HG03558 (cell line): ENCODE measurements around the gene PDE11A.
A peak's percentile ranks its signal among the peaks of the same experiment; 100 is the strongest.
"Not testable (repeated sequence)": the region's sequence is repeated elsewhere in the genome, so short reads cannot be mapped to it uniquely, and the experiment has no call there.

Source experiments
- ATAC-seq: cut with Tn5 transposase; IDR thresholded peaks from one replicate; pipeline ENCODE4 v1.9.1; 2021; ENCODE audit warnings: moderate number of reproducible peaks; ENCODE audit not compliant: unreplicated experiment; ENCODE audit errors: extremely low read depth

The PDE11A gene

DNA sequence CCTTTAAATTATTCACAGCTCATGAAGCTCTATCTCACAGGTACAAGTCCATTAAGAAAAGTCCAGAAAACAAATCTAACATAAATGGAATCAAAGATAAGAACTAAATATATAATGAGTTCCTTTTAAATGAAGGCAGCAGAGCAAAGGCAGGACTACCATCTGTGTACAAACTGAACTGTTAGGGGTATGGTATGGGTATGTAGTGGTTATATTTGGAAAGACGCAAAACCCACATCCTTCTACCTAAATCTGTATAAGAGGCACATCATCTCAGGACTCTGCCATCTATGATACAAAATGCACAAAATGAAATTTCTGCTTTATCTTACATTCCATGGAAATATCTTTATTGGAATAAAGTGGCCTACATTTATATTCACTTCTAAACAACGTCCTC lies 59.9 kb downstream of the PDE11A start:
- no peak for ATAC-seq

DNA sequence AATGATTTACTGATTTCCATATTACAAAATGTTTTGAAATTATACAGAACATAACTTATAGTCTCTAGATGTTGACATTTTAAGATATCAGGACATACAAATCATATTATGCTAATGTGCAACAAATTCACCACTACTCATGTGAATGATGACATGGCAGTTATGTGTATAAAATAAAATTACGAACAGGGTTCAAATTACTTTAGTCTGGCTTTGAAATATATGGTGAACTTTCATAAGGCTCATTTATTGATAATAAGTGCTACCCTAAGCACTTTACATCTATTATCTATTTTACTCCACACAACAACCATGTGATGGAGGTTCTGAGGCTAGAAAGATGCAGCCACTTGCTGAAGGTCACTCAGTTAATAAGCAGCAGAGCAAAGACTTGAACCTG lies 62.8 kb downstream of the PDE11A start:
- no peak for ATAC-seq

DNA sequence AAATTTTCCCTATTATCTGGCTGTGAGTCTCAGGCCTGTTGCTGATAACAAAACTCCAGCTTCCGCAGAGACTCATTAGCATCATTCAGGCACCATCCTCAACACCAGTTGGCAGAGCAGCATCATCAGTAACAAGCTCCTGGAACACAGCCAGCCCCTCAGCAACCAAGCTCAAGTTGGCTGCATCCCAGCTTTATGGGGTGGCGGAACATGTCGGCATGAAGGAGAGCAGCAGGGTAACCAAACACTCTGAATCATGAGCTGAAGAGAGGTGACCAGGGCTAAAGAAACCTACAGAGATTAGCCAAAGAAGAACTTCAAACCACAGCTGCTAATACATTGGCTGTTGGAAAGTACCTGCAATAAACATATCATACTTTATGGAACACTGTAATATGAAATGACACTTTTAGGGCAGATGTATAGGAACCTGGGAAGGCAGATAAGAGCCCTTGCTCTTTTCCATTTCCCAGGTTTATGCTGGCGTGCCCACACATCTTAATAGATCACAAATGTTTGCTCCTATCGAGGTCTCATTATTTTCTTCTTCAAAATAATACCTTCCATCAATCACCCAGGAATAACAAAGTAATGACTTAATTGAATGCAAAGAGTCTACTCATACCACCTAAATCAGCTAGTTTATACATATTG lies 63.8 kb downstream of the PDE11A start:
- no peak for ATAC-seq

DNA sequence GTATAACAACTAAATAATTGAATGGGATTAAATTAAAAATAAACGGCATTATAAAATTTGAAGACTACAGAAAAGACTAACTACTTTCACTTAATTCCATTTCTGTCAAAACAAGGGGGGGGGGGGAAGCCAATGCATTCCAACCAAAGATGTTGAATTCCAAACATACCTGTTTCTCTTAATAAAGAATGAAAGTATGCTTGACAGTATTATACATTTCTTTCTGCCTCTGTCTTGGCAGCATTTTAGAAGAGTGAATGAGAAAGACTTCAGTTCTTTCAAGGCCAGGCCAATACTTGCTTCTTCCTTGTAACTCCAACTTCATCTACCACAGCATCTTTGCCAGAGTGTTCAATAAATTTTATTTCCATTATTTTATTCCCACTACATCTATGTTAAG lies 65.9 kb downstream of the PDE11A start:
- no peak for ATAC-seq

DNA sequence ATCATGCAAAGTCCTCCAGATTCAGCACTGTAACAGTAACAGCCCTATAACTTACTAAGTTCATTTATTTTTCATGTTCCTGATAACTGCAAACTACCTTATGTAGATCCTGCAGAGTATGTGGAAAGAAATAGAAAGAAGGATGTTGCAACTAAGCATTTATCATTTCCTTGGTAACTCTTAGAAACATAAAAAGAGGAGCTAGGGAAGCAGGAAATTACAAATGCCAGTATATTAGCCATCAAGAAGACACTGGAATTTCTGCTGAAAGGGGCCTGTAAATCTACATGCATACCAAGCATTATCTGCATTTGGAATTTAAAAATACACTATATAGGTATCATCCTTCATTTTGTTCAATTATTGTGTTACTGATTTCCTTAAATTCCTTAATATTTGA lies 66.8 kb downstream of the PDE11A start:
- ATAC-seq: no peak

DNA sequence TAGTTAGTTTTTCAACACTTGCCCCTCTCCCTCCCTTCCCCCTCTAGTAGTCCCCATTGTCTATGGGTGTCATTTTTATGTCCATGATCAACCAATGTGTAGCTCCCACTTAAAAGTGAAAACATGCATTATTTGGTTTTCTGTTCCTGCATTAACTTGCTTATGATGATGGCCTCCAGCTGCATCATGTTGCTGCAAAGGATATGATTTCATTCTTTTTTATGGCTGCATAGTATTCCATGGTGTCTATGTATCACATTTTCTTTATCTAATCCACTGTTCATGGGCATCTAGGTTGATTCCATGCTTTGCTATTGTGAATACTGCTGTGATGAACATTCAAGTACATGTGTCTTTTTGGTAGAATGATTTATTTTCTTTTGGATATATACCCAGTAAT lies 70.5 kb downstream of the PDE11A start:
- no peak for ATAC-seq

DNA sequence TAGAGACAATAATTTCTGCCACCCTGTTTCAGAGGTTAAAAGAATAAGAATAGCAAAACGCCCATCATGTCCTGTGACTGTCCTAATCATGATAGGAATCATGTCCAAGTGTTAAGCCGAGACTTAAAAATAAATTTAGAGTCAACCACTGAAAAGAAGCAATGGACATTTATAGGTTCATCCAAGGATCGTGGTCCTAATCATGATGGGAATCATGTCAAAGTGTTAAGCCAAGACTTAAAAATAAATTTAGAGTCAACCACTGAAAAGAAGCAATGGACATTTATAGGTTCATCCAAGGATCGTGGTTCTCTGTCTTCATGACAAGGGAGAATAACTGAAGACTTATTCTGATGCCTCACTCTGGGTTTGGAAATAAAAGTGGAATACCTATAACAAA lies 73.6 kb downstream of the PDE11A start:
- ATAC-seq: no peak

DNA sequence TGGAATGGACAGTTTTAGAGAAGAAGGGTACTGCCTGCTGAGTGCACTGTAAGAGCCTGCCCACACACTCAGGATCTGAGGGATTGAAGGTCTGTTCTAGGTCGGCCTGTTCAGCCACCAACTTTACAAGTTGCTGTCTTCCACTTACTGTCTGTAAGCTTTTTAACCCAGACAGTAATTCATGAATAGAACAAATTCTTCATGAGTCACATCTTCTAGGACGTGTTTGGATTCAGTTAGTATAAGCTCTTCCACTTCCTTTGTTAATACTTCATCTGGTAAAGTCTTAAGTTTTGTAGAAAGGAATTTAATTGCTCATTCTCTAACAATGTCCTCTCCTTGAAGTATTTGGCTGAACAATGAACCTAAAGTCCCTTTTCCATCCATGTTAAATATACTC lies 74.6 kb downstream of the PDE11A start:
- no peak for ATAC-seq

DNA sequence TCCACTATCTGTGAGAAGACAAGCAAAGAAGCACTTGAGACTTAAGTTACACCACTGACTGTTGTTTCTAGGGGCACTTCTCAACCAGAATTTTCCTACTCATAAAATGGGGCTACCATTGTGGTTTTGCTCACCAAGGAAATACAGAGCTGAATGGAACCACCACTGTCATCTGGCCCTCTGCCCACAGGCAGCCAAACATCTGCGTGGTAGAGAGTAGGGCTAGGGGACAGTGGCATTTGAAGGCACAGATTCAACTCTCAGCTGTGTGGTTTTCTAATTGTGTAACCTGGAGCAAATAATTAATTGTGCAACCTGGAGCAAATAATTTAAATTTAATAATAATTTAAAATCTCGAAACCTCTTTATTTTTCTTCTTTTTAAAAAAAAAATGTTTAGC lies 79.6 kb downstream of the PDE11A start:
- ATAC-seq: no peak

DNA sequence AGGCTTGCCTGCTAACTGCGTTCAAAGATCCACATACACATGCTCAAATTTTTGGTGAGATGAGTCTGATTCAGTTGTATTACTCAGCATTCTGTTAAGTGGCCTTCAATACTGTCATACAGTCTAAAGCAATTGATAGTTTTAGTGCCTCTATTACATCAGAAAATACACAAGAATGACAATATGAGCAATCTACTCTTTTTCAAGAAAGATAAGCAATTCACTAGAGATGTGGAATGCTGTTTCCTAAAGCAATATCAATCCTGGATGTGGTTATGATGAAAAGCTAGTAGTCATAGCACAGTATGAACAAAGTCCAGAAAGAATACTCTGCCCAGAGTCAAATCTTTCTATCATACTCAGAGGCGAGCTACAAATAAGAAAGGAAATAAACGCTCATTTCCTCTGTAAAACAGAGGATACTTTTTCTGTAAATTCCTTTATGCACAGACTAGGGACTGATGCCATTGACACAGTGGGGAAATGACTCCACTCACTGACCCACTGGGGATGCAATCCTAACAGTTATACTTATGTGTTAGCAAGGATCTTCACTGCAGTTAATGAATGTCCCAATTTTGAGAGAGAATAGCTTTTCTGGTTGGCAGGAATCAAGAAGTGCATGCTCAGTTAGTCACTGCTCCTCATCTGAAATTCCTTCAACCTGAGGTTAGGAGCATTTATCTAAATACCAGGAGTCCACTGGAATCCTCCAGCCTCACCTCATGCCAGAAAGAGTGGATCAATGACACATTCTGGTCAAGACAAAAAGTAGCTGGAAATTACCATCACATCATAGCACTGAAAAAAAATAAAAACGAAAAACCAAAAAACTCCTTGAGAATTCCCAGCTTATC lies 83.3 kb downstream of the PDE11A start:
- no peak for ATAC-seq

DNA sequence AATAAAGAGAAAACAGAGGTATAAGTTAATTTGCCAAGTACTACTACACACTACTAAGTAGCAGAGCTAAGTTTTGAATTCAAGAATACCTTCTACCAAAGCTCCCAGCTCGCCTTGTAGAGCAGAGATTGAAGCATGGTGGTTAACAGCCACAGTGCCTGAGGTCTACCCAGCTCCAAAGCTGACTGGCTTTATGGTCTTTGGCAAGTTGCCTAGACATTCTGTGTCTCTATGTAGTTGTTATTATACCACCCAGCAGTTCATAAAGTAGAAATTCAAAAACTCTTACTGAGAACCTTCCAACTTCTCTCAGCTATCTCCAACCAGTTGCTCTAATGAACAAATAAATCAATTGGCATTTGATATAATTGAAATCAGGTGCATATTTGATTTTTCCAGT lies 87.8 kb downstream of the PDE11A start:
- no peak for ATAC-seq

DNA sequence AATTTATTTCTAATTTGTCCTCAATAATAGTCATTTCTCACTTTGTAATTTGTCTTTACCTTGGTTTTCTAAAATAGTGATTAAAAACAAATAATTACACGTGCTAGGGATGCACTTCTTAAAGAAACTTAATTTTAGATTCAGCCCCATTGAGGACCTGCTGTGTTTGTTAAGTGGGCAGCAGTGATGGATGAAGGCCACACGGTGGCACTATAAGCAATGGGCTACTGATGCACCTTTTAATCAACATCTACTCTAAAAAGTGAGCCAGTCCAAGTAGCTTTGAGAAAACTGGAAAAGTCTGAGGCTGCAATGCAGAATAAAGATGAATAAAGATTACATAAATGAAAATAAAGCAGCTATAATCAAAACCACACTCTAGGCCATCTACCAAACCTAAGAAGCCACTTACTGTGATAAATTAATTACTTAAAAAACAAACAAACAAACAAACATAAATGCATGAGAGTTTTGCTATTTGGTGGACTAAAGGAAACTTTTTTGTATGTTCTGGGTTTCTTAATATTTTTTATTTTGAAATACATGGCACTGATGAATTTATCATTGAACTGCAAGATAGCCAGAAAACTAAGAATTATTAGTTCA lies 89.3 kb downstream of the PDE11A start:
- peak; percentile 46 for ATAC-seq

DNA sequence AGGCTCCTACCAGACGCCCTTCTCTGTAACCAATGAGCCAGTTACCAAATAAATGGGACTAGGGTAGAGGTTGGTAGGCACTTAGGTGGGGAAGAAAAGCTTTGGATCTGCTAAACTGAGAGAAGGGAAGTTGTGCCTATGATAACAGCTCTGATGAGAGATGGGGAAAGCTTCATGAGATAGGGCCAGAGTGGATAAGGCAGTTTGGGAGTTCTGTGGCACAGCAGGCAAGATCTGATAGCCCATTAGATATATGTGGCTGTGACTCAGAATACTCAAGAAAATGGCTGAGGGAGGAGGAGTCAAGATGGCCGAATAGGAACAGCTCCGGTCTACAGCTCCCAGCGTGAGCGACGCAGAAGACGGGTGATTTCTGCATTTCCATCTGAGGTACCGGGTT lies 99.8 kb downstream of the PDE11A start:
- no peak for ATAC-seq

DNA sequence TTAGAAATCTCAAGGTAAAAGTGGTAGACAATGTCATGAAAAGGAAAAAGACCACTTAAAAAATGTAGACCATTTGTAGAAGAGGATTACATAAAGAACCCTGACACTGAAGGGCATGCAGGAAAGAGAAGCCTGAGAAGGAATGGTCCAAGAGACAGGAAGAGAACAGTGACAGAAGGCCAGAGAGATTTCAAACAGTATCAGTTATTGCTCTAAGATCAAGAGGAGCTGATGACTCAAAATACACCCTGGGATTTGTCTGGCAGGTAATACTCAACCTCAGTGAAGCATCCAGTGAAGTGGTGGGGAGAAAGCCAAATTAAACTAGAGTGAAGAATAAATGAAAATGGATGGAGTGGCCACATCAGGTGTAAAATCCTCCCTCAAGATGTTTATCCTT lies 100.5 kb downstream of the PDE11A start:
- no peak for ATAC-seq

DNA sequence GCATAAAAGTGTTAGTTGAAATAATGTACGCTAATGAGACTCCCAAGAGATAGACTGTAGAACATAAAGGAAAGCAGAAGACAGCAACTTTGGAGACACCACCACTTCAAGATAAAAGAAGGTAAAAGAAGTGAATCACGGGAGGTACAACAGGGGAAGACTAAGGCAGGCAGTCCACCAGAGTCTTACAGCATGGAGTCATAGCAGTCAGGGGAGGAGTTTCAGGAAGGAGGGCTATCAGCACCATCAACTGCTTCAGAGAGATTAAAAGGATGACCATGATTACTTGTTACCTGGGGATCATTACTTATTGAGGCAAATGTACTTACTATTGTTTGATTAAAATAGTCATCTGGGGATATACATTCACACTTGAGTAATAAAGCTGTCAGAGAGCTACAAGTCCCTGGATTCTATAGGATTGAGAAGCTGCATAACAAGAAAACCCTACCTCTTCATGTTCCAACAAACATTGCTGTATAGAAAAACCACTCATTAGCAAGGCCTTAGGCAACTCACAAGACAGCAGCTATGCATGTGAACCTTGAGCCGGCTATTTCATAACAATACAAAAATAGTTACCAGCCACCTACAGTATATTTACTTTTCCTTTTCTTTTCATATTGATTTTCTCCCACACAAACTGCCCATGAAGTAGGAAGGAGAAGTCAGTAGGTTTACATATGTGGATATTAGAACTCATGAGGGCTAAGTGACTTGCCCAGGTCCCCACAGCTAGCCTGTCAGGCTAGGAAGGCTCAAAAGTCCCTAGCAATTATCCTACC lies 101.7 kb downstream of the PDE11A start:
- no peak for ATAC-seq

DNA sequence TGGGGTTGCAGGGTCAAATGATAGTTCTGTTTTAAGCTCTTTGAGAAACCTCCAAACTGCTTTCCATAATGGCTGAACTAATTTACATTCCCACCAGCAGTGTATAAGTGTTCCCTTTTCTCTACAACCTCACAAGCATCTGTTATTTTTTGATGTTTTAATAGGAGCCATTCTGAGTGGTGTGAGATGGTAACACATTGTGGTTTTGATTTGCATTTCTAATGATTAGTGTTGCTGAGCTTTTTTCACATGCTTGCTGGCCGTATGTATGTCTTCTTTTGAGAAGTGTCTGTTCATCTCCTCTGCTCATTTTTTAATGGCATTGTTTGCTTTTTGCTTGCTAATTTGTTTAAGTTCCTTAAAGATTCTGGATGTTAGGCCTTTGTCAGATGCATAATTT lies 107.7 kb downstream of the PDE11A start:
- ATAC-seq: no peak

DNA sequence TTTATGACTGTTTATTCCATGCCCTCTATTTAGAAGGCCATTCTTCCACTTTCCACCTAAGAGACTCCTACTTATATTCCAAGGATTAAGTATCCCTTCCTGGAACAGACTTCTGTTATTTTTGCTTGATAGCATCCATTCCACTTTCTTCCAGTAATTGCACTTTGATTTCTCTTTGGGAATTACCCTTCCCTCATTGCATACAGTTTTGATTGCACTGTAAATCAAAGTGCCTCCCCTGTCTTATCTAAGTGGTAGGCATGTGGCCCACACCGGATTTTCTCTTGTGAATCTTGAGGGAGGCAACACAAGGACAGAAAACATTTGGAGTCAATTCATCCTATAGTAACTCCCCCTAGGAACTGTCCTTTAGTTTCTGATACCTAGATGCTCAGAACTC lies 120.4 kb downstream of the PDE11A start:
- ATAC-seq: no peak

DNA sequence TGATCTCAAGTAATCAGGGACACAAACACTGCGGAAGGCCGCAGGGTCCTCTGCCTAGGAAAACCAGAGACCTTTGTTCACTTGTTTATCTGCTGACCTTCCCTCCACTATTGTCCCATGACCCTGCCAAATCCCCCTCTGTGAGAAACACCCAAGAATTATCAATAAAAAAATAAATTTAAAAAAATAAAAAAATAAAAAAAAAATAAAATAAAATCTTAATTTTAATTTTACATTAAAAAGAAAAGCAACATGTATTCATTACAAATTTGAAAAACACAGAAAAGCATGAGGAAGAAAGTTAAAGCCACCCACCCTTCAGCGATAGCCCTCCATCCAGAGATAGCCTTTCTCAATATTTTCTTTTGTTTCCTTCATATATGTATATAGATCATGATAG lies 125.0 kb downstream of the PDE11A start:
- not testable (repeated sequence) for ATAC-seq

DNA sequence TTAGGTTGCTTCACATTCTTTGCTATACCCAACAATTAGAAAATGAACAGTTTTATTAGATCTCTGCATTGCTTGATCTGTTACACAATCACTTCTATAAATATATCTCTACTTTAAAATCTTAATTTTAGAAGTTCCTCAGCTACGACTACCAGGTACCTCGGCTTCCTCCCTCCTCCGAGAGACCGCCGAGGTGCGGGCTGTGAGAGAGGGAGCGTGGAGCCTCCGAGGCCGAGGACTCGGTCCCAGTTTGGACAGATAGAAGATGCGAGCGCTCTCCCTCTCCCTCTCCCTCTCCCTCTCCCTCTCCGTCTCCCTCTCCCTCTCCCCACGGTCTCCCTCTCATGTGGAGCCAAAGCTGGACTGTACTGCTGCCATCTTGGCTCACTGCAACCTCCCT lies 128.0 kb downstream of the PDE11A start:
- ATAC-seq: not testable (repeated sequence)

DNA sequence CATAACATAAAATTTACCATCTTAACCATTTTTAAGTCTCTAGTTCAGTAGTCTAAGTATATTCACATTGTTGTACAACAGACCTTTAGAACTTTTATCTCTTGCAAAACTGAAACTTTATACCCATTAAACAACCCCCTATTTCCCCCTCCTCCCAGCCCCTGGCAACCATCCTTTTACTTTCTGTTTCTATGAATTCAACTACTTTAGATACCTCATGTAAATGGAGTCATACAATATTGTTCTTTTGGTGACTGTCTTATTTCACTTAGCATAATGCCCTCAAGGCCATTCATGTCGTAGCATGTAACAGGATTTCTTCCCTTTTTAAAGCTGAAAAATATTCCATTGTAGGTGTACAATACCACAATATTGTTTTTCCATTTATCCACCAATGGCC lies 129.8 kb downstream of the PDE11A start:
- ATAC-seq: no peak

DNA sequence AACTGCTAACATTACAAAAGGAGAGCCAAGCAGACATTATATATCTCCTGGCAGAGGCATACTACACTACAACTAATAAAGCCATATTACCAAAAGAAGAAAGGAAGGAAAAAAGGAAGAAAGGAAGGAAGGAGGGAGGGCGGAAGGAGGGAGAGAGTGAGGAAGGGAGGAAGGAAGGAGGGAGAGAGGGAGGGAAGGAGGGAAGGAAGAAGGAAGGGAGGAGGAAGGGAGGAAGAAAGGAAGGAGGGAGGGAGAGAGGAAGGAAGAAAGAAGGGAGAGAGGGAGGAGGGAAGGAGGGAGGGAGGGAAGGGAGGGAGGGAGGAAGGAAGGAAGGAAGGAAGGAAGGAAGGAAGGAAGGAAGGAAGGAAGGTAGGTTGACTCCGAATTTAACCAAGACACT lies 133.4 kb downstream of the PDE11A start:
- ATAC-seq: no peak
